Osteoblast (primary cell): ENCODE measurements around the gene BCAS3. TPM values are rescaled to one million over a fixed set of nuclear protein-coding genes. Genes with fewer than 3 reads are reported as not detected.

Source experiments
- DNase-seq: peaks from one replicate; pipeline ENCODE4 v3.0.0; 2011; ENCODE audit warnings: low spot score, mixed read lengths; ENCODE audit not compliant: insufficient read length; ENCODE audit errors: missing footprints
- H2AFZ ChIP-seq: 2 replicates; pipeline ENCODE4 v1.6.0; 2011; ENCODE audit warnings: mild to moderate bottlenecking, low read length
- H3K27ac ChIP-seq: 2 replicates; pipeline ENCODE4 v1.5.1; 2011; ENCODE audit warnings: mild to moderate bottlenecking, low read depth, low read length, moderate library complexity
- H3K27me3 ChIP-seq: 2 replicates; pipeline ENCODE4 v1.6.0; 2012; ENCODE audit warnings: mild to moderate bottlenecking, control low read depth, inconsistent platforms, low read length, moderate library complexity; ENCODE audit not compliant: insufficient read depth
- H3K36me3 ChIP-seq: 2 replicates; pipeline ENCODE4 v1.5.1; 2011; ENCODE audit warnings: mild to moderate bottlenecking, low read length, control low read depth, moderate library complexity; ENCODE audit not compliant: insufficient read depth
- H3K4me1 ChIP-seq: 2 replicates; pipeline ENCODE4 v1.5.1; 2011; ENCODE audit warnings: mild to moderate bottlenecking, low read length, control low read depth, moderate library complexity; ENCODE audit not compliant: insufficient read depth
- H3K4me2 ChIP-seq: 2 replicates; pipeline ENCODE4 v1.6.0; 2011; ENCODE audit warnings: mild to moderate bottlenecking, low read length; ENCODE audit not compliant: insufficient read depth
- H3K4me3 ChIP-seq: fragments of 200-600 bp; sonication (generic); 3 replicates; pipeline ENCODE4 v1.5.1; 2012; ENCODE audit warnings: mild to moderate bottlenecking, low read length, inconsistent platforms; ENCODE audit not compliant: insufficient read depth
- H3K79me2 ChIP-seq: 2 replicates; pipeline ENCODE4 v1.6.0; 2012; ENCODE audit warnings: mild to moderate bottlenecking, low read length, control low read depth, inconsistent platforms; ENCODE audit not compliant: insufficient read depth
- H3K9me3 ChIP-seq: 2 replicates; pipeline ENCODE4 v1.5.1; 2011; ENCODE audit warnings: low read depth, low read length, control low read depth
- H4K20me1 ChIP-seq: 2 replicates; pipeline ENCODE4 v1.6.0; 2012; ENCODE audit warnings: mild to moderate bottlenecking, low read length, control low read depth; ENCODE audit not compliant: insufficient read depth
- total RNA-seq: library from RNA; depleted of rRNA; stranded (reverse); fragments of >200 nt; gene quantifications from 2 replicates; pipeline ENCODE4 v1.2.3, GENCODE V29; 2012
- TF ChIP-seq, protein P1 (sequence below): IDR thresholded peaks from 2 replicates; pipeline ENCODE4 v1.5.1; 2011; ENCODE audit warnings: mild to moderate bottlenecking, low read depth, low read length, moderate library complexity; ENCODE audit errors: extremely low read depth

BCAS3 gene
- total RNA-seq, 1 donor: 31.5 TPM

GRCh38 chr17:60899115-60899514 is 221.5 kb downstream of the BCAS3 start:
- Histone ChIP-seq H4K20me1 (no peaks in the 10 kb centered on the region), H2AFZ (no peak overlapping the region), H3K36me3 (no peaks in the 10 kb centered on the region), H3K27ac (no peak overlapping the region), H3K4me1 (peaks cover 20% of the 10 kb centered on the region), H3K4me2 (no peak overlapping the region), H3K27me3 (no peaks in the 10 kb centered on the region), H3K4me3 (no peak overlapping the region), H3K9me3 (peaks cover 1% of the 10 kb centered on the region), H3K79me2 (no peaks in the 10 kb centered on the region)
- DNase-seq: no peak
- TF ChIP-seq, protein P1, sequence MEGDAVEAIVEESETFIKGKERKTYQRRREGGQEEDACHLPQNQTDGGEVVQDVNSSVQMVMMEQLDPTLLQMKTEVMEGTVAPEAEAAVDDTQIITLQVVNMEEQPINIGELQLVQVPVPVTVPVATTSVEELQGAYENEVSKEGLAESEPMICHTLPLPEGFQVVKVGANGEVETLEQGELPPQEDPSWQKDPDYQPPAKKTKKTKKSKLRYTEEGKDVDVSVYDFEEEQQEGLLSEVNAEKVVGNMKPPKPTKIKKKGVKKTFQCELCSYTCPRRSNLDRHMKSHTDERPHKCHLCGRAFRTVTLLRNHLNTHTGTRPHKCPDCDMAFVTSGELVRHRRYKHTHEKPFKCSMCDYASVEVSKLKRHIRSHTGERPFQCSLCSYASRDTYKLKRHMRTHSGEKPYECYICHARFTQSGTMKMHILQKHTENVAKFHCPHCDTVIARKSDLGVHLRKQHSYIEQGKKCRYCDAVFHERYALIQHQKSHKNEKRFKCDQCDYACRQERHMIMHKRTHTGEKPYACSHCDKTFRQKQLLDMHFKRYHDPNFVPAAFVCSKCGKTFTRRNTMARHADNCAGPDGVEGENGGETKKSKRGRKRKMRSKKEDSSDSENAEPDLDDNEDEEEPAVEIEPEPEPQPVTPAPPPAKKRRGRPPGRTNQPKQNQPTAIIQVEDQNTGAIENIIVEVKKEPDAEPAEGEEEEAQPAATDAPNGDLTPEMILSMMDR: no peak

DNA sequence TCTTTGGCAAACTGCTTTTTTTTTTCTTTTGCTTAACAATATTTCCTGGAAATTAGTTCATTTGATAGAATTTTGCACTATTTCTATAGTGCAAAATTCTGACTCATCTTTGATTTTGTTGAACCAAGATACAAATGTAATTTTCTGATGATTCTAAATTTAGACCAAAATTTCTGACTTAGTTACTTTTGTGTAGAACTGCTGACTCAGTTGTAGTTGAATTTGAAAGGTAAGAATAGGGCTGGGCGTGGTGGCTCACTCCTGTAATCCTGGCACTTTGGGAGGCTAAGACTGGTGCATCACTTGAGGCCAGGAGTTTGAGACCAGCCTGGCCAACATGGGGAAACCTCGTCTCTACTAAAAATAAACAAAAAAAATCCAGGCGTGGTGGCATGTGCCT is 223.0 kb downstream of the BCAS3 start:
- no peak for DNase-seq

DNA sequence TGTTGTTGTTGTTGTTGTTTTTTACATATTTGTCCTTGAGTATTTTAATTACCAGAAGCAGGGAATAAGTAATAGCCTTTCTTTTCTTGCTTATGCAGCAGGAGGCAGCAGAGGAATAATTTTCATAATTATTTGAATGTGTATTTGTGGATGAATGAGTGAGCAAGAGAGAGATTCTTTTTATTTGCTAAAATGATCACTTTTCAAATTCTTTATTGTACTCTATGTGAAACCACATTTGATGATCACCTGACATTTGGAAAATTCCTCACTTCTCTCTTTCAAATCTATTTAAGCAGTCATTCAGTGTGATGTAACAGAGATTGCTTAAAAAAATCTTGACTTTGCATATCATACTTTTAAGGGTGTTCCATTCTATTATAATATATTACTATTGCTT is 223.6 kb downstream of the BCAS3 start:
- no peak overlapping the region for H3K4me3 ChIP-seq
- peak overlapping the region; percentile 68 for H3K4me2 ChIP-seq

More for the DNA sequence above, 223.0 kb downstream of the BCAS3 start:
- Histone ChIP-seq H4K20me1 (no peaks in the 10 kb centered on the region), H2AFZ (no peak overlapping the region), H3K4me2 (no peak overlapping the region), H3K4me1 (peaks cover 20% of the 10 kb centered on the region), H3K9me3 (peaks cover 1% of the 10 kb centered on the region), H3K27me3 (no peaks in the 10 kb centered on the region), H3K4me3 (no peak overlapping the region), H3K79me2 (no peaks in the 10 kb centered on the region), H3K36me3 (no peaks in the 10 kb centered on the region), H3K27ac (peak overlapping the region; percentile 83)
- TF ChIP-seq, protein P1: no peak

GRCh38 chr17:60901806-60902205 is 224.2 kb downstream of the BCAS3 start:
- Histone ChIP-seq H2AFZ (no peak overlapping the region), H3K36me3 (no peaks in the 10 kb centered on the region), H3K4me1 (peaks cover 20% of the 10 kb centered on the region), H3K4me3 (peak overlapping the region; percentile 38), H3K27ac (peak overlapping the region; percentile 83), H3K9me3 (peaks cover 1% of the 10 kb centered on the region), H3K79me2 (no peaks in the 10 kb centered on the region), H3K27me3 (no peaks in the 10 kb centered on the region), H4K20me1 (no peaks in the 10 kb centered on the region), H3K4me2 (peak overlapping the region; percentile 68)
- TF ChIP-seq, protein P1: no peak
- peak; percentile 45 for DNase-seq

More for the DNA sequence above, 223.6 kb downstream of the BCAS3 start:
- Histone ChIP-seq H4K20me1 (no peaks in the 10 kb centered on the region), H2AFZ (no peak overlapping the region), H3K36me3 (no peaks in the 10 kb centered on the region), H3K79me2 (no peaks in the 10 kb centered on the region), H3K27ac (peak overlapping the region; percentile 83), H3K4me1 (peaks cover 20% of the 10 kb centered on the region), H3K27me3 (no peaks in the 10 kb centered on the region), H3K9me3 (peaks cover 1% of the 10 kb centered on the region)
- TF ChIP-seq, protein P1: peak; percentile 29
- no peak for DNase-seq
